ENCODE measurements around the gene KCNQ1.

GRCh38 chr11:2520736-2521035 is 75.9 kb downstream of the KCNQ1 start:
- TF ChIP-seq, protein P1, sequence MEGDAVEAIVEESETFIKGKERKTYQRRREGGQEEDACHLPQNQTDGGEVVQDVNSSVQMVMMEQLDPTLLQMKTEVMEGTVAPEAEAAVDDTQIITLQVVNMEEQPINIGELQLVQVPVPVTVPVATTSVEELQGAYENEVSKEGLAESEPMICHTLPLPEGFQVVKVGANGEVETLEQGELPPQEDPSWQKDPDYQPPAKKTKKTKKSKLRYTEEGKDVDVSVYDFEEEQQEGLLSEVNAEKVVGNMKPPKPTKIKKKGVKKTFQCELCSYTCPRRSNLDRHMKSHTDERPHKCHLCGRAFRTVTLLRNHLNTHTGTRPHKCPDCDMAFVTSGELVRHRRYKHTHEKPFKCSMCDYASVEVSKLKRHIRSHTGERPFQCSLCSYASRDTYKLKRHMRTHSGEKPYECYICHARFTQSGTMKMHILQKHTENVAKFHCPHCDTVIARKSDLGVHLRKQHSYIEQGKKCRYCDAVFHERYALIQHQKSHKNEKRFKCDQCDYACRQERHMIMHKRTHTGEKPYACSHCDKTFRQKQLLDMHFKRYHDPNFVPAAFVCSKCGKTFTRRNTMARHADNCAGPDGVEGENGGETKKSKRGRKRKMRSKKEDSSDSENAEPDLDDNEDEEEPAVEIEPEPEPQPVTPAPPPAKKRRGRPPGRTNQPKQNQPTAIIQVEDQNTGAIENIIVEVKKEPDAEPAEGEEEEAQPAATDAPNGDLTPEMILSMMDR (IDR thresholded peaks at IDR 0.05; ENCODE audit: insufficient read depth, low read length, poor library complexity, severe bottlenecking) = no peak
- no peak for TF ChIP-seq EZH2phosphoT487 (conservative IDR thresholded peaks at IDR 0.05; ENCODE audit: low read length)
